Sigmoid colon (tissue), 7 donors: ENCODE results near the gene TTLL10. TPM values are rescaled to one million over a fixed set of nuclear protein-coding genes. Genes with fewer than 3 reads are reported as not detected.

Source experiments
- DNase-seq: peaks from one replicate; pipeline ENCODE4 v3.0.0-alpha.2; 2019
- H3K27ac ChIP-seq, 4 donors: fragments of 200-600 bp; sonication (generic); one replicate each; pipeline ENCODE4 v1.5.1; 2016 to 2019; ENCODE audit warnings: mild to moderate bottlenecking in 1 of 4
- H3K27me3 ChIP-seq, 3 donors: fragments of 200-600 bp; sonication (generic); one replicate each; pipeline ENCODE4 v1.5.1; 2019; ENCODE audit warnings: mild to moderate bottlenecking in 1 of 3
- H3K36me3 ChIP-seq, 4 donors: fragments of 200-600 bp; sonication (generic); one replicate each; pipeline ENCODE4 v1.5.1; 2016 to 2019
- H3K4me1 ChIP-seq, 4 donors: fragments of 200-600 bp; sonication (generic); one replicate each; pipeline ENCODE4 v1.5.1; 2017 to 2019
- H3K4me3 ChIP-seq, 4 donors: fragments of 200-600 bp; sonication (generic); one replicate each; pipeline ENCODE4 v1.5.1; 2017 to 2019; ENCODE audit warnings: mild to moderate bottlenecking in 2 of 4, moderate library complexity in 1 of 4
- H3K9me3 ChIP-seq, 4 donors: fragments of 200-600 bp in 3 of 4; sonication (generic) in 3 of 4; one replicate each; pipeline versions ENCODE4 v1.5.1 to v1.6.1; 2013 to 2019
- CTCF ChIP-seq, 4 experiments: fragments of 450-650 bp in 3 of 4; fragments of 200-600 bp in 1 of 4; IDR thresholded peaks; one replicate each; pipeline ENCODE4 v1.5.1; 2016 to 2019; ENCODE audit warnings: antibody characterized with exemption in 4 of 4, mild to moderate bottlenecking in 3 of 4, moderate library complexity in 2 of 4
- EP300 ChIP-seq, 4 donors: sonication (generic); formaldehyde crosslinking; IDR thresholded peaks; one replicate each; pipeline ENCODE4 v1.6.1; 2017; ENCODE audit warnings: antibody characterized with exemption in 4 of 4
- POLR2A ChIP-seq, 2 donors: fragments of 450-650 bp; IDR thresholded peaks; one replicate each; pipeline ENCODE4 v1.6.1; 2016; ENCODE audit warnings: antibody characterized with exemption in 2 of 2, mild to moderate bottlenecking in 2 of 2, moderate library complexity in 2 of 2
- POLR2AphosphoS5 ChIP-seq, 4 donors: sonication (generic); formaldehyde crosslinking; IDR thresholded peaks; one replicate each; pipeline ENCODE4 v1.6.1; 2017; ENCODE audit warnings: antibody characterized with exemption in 4 of 4
- WGBS, 2 donors: extraction: QIAGEN DNeasy Blood & Tissue Kit; methylation state at CpG; one replicate each; pipeline ENCODE4 v1.1.7; 2013; 5-methylcytosine and 5-hydroxymethylcytosine counted together
- intact Hi-C: fragments of 100-400 bp; cut with DNase I; formaldehyde crosslinking; loops from one replicate; pipeline ENCODE4 v1.15.1; 2023
- polyA plus RNA-seq, 3 donors: library from polyadenylated mRNA; stranded (reverse); fragments of 200-250 nt; gene quantifications; one replicate each; pipeline ENCODE4 v1.2.3, GENCODE V29; 2013
- total RNA-seq, 4 donors: library from RNA; depleted of rRNA; stranded (reverse); fragments of >200 nt; gene quantifications; one replicate each; pipeline ENCODE4 v1.1.0, GENCODE V29; 2016
- donor health status: healthy with polysubstance abuse.
- donor health status: Bipolar disorder and iron deficiency.
- donor health status: healthy.

Gene TTLL10
- total and polyA plus RNA-seq, 7 donors = 0.46 to 0.70 (median 0.60) TPM; not detected in 4

- peaks cover 19 to 52% (median 52%) of the 10 kb centered on the region in 3 donors for H3K27me3 ChIP-seq
- no peaks in the 10 kb centered on the region for H3K36me3 ChIP-seq
- H3K27ac ChIP-seq = no peak overlapping the region
- no peaks in the 10 kb centered on the region for H3K9me3 ChIP-seq
- DNase-seq = no peak
- TF ChIP-seq POLR2A (IDR thresholded peaks at IDR 0.05) (no peak), POLR2AphosphoS5 (IDR thresholded peaks at IDR 0.05) (no peak), CTCF (IDR thresholded peaks at IDR 0.05) (no peak), EP300 (IDR thresholded peaks at IDR 0.05) (no peak)
- no peak overlapping the region for H3K4me3 ChIP-seq
- WGBS, 2 donors = 73 to 92% methylated on average over 23 of the region's 23 CpGs
- peaks cover 0 to 13% (median 13%) of the 10 kb centered on the region in 4 donors for H3K4me1 ChIP-seq
- intact Hi-C loops = no loop called here
Measured at GRCh38 chr1:1243266-1243660, 69.6 kb downstream of the TTLL10 start.

GRCh38 chr1:1243807-1244191 is 70.1 kb downstream of the TTLL10 start:
- H3K4me3 ChIP-seq = peak overlapping the region in 1 of 4 donors; percentile 7
- intact Hi-C loops = no loop called here
- TF ChIP-seq CTCF (IDR thresholded peaks at IDR 0.05) (no peak), EP300 (IDR thresholded peaks at IDR 0.05) (no peak), POLR2A (IDR thresholded peaks at IDR 0.05) (no peak), POLR2AphosphoS5 (IDR thresholded peaks at IDR 0.05) (no peak)
- H3K27ac ChIP-seq = no peak overlapping the region
- H3K27me3 ChIP-seq = peaks cover 19 to 50% (median 47%) of the 10 kb centered on the region in 3 donors
- H3K4me1 ChIP-seq = peaks cover 0 to 13% (median 13%) of the 10 kb centered on the region in 4 donors
- no peaks in the 10 kb centered on the region for H3K36me3 ChIP-seq
- no peak for DNase-seq
- WGBS, 2 donors = 20 to 59% methylated on average over 23 of the region's 23 CpGs
- no peaks in the 10 kb centered on the region for H3K9me3 ChIP-seq

- Histone ChIP-seq H3K9me3 (no peaks in the 10 kb centered on the region), H3K27ac (no peak overlapping the region), H3K4me3 (peak overlapping the region in 1 of 4 donors; percentile 7), H3K27me3 (peaks cover 17 to 45% (median 42%) of the 10 kb centered on the region in 3 donors), H3K36me3 (no peaks in the 10 kb centered on the region), H3K4me1 (peaks cover 0 to 13% (median 13%) of the 10 kb centered on the region in 4 donors)
- intact Hi-C loops = no loop called here
- DNase-seq = no peak
- 15 to 59% methylated on average over 30 of the region's 30 CpGs for WGBS, 2 donors
- TF ChIP-seq POLR2AphosphoS5 (IDR thresholded peaks at IDR 0.05) = no peak
- TF ChIP-seq EP300 (IDR thresholded peaks at IDR 0.05) = no peak
- no peak for TF ChIP-seq POLR2A (IDR thresholded peaks at IDR 0.05)
- TF ChIP-seq CTCF (IDR thresholded peaks at IDR 0.05) = no peak
Measured at GRCh38 chr1:1244192-1244811, 70.6 kb downstream of the TTLL10 start.

- no peaks in the 10 kb centered on the region for H3K36me3 ChIP-seq
- intact Hi-C loops = no loop called here
- H3K4me1 ChIP-seq = peaks cover 0 to 13% (median 13%) of the 10 kb centered on the region in 4 donors
- WGBS, 2 donors = 57 to 80% methylated on average over 22 to 23 of the region's 23 CpGs
- TF ChIP-seq POLR2A (IDR thresholded peaks at IDR 0.05) (no peak), POLR2AphosphoS5 (IDR thresholded peaks at IDR 0.05) (no peak), CTCF (IDR thresholded peaks at IDR 0.05) (no peak), EP300 (IDR thresholded peaks at IDR 0.05) (no peak)
- no peak for DNase-seq
- H3K9me3 ChIP-seq = no peaks in the 10 kb centered on the region
- no peak overlapping the region for H3K27ac ChIP-seq
- peaks cover 11 to 35% (median 32%) of the 10 kb centered on the region in 3 donors for H3K27me3 ChIP-seq
- H3K4me3 ChIP-seq = no peak overlapping the region
Measured at GRCh38 chr1:1245178-1245816, 71.6 kb downstream of the TTLL10 start.
